OCI-LY3 (cell line): ENCODE results near the gene ZNF182.

ENCODE experiments used
- EZH2phosphoT487 ChIP-seq: fragments of 200-600 bp; shearing (Covaris generic); IDR thresholded peaks from 2 replicates; pipeline ENCODE4 v1.6.1; 2018; ENCODE audit warnings: antibody characterized with exemption, mixed run types, low read depth
- TF ChIP-seq, protein P1 (sequence below): fragments of 200-600, 300-600 bp; sonication (generic); IDR thresholded peaks from 2 replicates; pipeline ENCODE4 v1.5.1; 2014; ENCODE audit warnings: antibody characterized with exemption, low read length, low read depth

DNA sequence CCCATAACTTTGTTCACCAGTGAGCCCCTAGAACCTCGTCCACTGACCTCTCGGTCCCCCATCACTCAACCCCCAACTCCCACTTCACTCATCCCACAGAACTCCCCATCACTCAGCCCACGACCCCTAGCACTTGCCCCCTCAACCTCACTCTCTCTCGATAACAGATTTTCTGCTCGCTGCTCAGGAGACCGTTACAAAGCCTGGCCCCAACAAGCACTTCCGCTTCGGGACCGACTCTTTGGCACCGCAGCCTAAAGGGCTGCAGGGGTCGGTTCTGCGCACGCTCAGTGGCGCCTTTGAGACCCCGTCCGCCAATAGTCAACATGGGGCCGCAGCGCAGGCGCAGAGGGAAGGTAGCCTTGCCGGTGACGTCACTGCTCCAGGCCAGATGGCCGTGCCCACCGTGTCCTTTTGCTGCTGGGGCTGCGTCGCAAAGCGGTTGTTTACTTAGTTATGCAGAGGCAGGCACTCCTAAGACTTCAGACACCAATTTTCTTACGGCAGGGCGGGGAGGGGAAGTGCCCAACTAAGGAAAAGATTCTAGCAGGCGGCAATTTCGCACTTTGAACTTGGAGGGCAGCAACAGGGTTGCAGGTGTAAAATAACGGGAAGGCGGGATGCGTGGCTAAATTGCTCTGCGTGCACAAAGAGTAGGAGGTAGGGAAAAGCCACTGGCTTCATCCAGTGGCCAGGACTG lies at the start of gene ZNF182:
- TF ChIP-seq, protein P1, sequence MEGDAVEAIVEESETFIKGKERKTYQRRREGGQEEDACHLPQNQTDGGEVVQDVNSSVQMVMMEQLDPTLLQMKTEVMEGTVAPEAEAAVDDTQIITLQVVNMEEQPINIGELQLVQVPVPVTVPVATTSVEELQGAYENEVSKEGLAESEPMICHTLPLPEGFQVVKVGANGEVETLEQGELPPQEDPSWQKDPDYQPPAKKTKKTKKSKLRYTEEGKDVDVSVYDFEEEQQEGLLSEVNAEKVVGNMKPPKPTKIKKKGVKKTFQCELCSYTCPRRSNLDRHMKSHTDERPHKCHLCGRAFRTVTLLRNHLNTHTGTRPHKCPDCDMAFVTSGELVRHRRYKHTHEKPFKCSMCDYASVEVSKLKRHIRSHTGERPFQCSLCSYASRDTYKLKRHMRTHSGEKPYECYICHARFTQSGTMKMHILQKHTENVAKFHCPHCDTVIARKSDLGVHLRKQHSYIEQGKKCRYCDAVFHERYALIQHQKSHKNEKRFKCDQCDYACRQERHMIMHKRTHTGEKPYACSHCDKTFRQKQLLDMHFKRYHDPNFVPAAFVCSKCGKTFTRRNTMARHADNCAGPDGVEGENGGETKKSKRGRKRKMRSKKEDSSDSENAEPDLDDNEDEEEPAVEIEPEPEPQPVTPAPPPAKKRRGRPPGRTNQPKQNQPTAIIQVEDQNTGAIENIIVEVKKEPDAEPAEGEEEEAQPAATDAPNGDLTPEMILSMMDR = no peak
- TF ChIP-seq EZH2phosphoT487 = no peak
